Measurements from ENCODE around the gene NUMB. TPM values are rescaled to one million over a fixed set of nuclear protein-coding genes. Genes with fewer than 3 reads are reported as not detected.

The NUMB gene
- total and polyA plus RNA-seq, 2 experiments from 2014 or later: 64.8 to 142 TPM

GRCh38 chr14:73474952-73475351 is 16.6 kb upstream of the NUMB start:
- peaks cover 12% of the 10 kb centered on the region for H3K4me1 ChIP-seq (ENCODE audit: insufficient read depth)
- no peaks in the 10 kb centered on the region for H3K36me3 ChIP-seq (ENCODE audit: low read depth)
- H3K79me2 ChIP-seq (ENCODE audit: insufficient read depth): peaks cover 11% of the 10 kb centered on the region
- TF ChIP-seq EZH2 (IDR thresholded peaks at IDR 0.05; ENCODE audit: insufficient read depth, poor library complexity, severe bottlenecking): no peak
- TF ChIP-seq EZH2phosphoT487 (IDR thresholded peaks at IDR 0.05; ENCODE audit: insufficient read depth, low read depth): no peak
- H4K20me1 ChIP-seq (ENCODE audit: insufficient read depth): no peaks in the 10 kb centered on the region
- H2AFZ ChIP-seq: no peak overlapping the region
- no peak overlapping the region for H3K27ac ChIP-seq
- 61 to 74% methylated on average over 4 of the region's 4 CpGs for WGBS, 2 experiments (ENCODE audit: low coverage in 1 of 2, low lambda C conversion rate in 2 of 2, missing lambda C conversion rate in 2 of 2)
- no peaks in the 10 kb centered on the region for H3F3A ChIP-seq (ENCODE audit: insufficient read depth)
- H3K4me2 ChIP-seq (ENCODE audit: unreplicated experiment): no peak overlapping the region
- H3K9ac ChIP-seq: no peak overlapping the region
- H3K27me3 ChIP-seq (replicated peaks; ENCODE audit: insufficient read depth): no peaks in the 10 kb centered on the region
- H3K9me3 ChIP-seq (ENCODE audit: low read depth): no peaks in the 10 kb centered on the region
- H3K4me3 ChIP-seq: no peak overlapping the region
- in situ Hi-C loops (cut with MboI): loop anchor here (5.0 kb wide), 1 partner anchor 178 kb away; no protein-coding TSS in a partner anchor
- no peak for DNase-seq
- H3K9me2 ChIP-seq (ENCODE audit: insufficient read depth): no peaks in the 10 kb centered on the region

DNA sequence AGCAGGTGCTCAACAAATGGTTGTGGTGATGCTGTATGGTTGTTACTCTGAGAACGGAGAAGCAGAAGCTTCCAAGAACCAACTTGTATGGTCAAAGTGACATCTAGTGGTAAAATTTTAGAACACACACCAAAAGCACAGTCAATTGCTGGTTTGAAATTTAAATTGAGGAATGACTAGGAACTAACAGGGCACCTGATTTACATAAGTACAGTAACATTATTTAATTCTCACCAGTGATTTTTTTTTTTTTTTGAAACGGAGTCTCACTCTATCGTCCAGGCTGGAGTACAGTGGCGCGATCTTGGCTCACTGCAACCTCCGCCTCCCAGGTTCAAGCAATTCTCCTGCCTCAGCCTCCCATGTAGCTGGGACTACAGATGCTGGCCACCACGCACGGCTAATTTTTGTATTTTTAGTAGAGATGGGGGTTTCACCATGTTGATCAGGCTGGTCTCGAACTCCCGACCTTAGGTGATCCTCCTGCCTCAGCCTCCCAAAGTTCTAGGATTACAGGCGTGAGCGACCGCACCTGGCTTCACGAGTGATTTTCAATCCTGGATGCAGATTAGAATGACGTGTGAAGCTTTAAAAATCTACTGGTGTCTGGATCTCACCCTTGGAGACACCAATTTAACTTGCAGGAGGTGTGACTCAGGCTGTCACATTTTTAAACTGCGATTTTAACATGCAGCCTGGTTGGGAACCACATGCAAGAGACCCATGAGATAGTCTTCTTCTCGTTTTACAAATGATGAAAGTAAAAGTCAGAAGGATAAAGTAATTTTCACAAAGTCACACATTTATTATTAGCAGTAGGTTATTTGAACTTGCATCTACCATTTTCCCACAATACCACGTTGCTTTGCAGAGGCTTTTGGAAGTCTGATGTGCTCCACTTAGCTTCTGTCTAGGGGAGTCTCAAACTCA is 14.1 kb upstream of the NUMB start:
- no peaks in the 10 kb centered on the region for H3K9me2 ChIP-seq (ENCODE audit: insufficient read depth)
- in situ Hi-C loops (cut with MboI): loop anchor here (5.0 kb wide), 1 partner anchor 175 kb away; no protein-coding TSS in a partner anchor
- peaks cover 11% of the 10 kb centered on the region for H3K79me2 ChIP-seq (ENCODE audit: insufficient read depth)
- H3K36me3 ChIP-seq (ENCODE audit: low read depth): no peaks in the 10 kb centered on the region
- no peak for TF ChIP-seq EZH2 (IDR thresholded peaks at IDR 0.05; ENCODE audit: insufficient read depth, poor library complexity, severe bottlenecking)
- TF ChIP-seq EZH2phosphoT487 (IDR thresholded peaks at IDR 0.05; ENCODE audit: insufficient read depth, low read depth): no peak
- WGBS, 2 experiments (ENCODE audit: low coverage in 1 of 2, low lambda C conversion rate in 2 of 2, missing lambda C conversion rate in 2 of 2): 47 to 49% methylated on average over 18 of the region's 18 CpGs
- H3K9ac ChIP-seq: no peak overlapping the region
- no peaks in the 10 kb centered on the region for H4K20me1 ChIP-seq (ENCODE audit: insufficient read depth)
- H3K4me3 ChIP-seq: no peak overlapping the region
- peaks cover 18% of the 10 kb centered on the region for H3F3A ChIP-seq (ENCODE audit: insufficient read depth)
- H3K9me3 ChIP-seq (ENCODE audit: low read depth): no peaks in the 10 kb centered on the region
- no peak overlapping the region for H3K27ac ChIP-seq
- H3K27me3 ChIP-seq (replicated peaks; ENCODE audit: insufficient read depth): no peaks in the 10 kb centered on the region
- peaks cover 24% of the 10 kb centered on the region for H3K4me1 ChIP-seq (ENCODE audit: insufficient read depth)
- no peak overlapping the region for H3K4me2 ChIP-seq (ENCODE audit: unreplicated experiment)
- no peak overlapping the region for H2AFZ ChIP-seq
- DNase-seq: peak; percentile 83

- no peak for TF ChIP-seq EZH2phosphoT487 (IDR thresholded peaks at IDR 0.05; ENCODE audit: insufficient read depth, low read depth)
- no peak for TF ChIP-seq EZH2 (IDR thresholded peaks at IDR 0.05; ENCODE audit: insufficient read depth, poor library complexity, severe bottlenecking)
- Histone ChIP-seq H3K4me1 (ENCODE audit: insufficient read depth) (peaks cover 28% of the 10 kb centered on the region), H2AFZ (no peak overlapping the region), H3K9me3 (ENCODE audit: low read depth) (no peaks in the 10 kb centered on the region), H3K9me2 (ENCODE audit: insufficient read depth) (no peaks in the 10 kb centered on the region), H3K79me2 (ENCODE audit: insufficient read depth) (peaks cover 11% of the 10 kb centered on the region), H3K4me2 (ENCODE audit: unreplicated experiment) (no peak overlapping the region), H3K27ac (no peak overlapping the region), H3K27me3 (replicated peaks; ENCODE audit: insufficient read depth) (no peaks in the 10 kb centered on the region), H3K36me3 (ENCODE audit: low read depth) (no peaks in the 10 kb centered on the region), H4K20me1 (ENCODE audit: insufficient read depth) (no peaks in the 10 kb centered on the region), H3F3A (ENCODE audit: insufficient read depth) (peaks cover 25% of the 10 kb centered on the region), H3K4me3 (no peak overlapping the region), H3K9ac (no peak overlapping the region)
- WGBS, 2 experiments (ENCODE audit: low coverage in 1 of 2, low lambda C conversion rate in 2 of 2, missing lambda C conversion rate in 2 of 2): 69% methylated on average over 6 of the region's 6 CpGs
- DNase-seq: no peak
- in situ Hi-C loops (cut with MboI): loop anchor here (5.0 kb wide), 1 partner anchor 174 kb away; no protein-coding TSS in a partner anchor
Measured at GRCh38 chr14:73471582-73472184, 13.3 kb upstream of the NUMB start.

DNA sequence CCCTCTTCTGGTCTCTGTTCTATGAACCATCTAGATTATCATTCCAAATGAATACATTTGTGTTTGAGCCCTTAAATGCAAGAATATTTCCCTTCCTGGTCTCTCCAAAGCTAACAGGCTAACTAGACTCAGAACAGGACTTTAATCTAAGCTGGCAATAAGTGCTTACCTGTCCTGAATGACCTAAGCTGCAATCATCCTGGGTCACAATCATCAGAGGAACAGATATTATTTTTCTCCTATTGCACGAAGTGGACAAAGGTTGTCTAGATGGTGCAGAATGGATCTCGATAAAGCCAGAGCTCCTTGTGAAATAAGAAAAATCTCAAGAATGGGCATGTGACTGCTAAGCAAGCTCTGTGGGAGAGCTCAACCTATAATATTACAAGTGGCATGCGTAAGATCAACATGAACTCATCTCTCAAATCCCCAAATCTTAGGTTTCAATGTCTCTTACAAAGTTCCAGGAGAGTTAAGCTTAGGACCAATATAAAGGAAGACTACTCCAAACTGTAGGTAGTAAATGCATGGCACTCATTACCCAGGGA is 10.6 kb upstream of the NUMB start:
- H3K36me3 ChIP-seq (ENCODE audit: low read depth): no peaks in the 10 kb centered on the region
- H3K9me3 ChIP-seq (ENCODE audit: low read depth): no peaks in the 10 kb centered on the region
- peaks cover 11% of the 10 kb centered on the region for H3K79me2 ChIP-seq (ENCODE audit: insufficient read depth)
- 96 to 98% methylated on average over 3 of the region's 3 CpGs for WGBS, 2 experiments (ENCODE audit: low coverage in 1 of 2, low lambda C conversion rate in 2 of 2, missing lambda C conversion rate in 2 of 2)
- H3F3A ChIP-seq (ENCODE audit: insufficient read depth): peaks cover 52% of the 10 kb centered on the region
- no peak for DNase-seq
- H3K9ac ChIP-seq: 0 out of 2 replicates have a peak overlapping the region, but pooled peaks have one; percentile 70
- no peak overlapping the region for H2AFZ ChIP-seq
- TF ChIP-seq EZH2phosphoT487 (IDR thresholded peaks at IDR 0.05; ENCODE audit: insufficient read depth, low read depth) (no peak), EZH2 (IDR thresholded peaks at IDR 0.05; ENCODE audit: insufficient read depth, poor library complexity, severe bottlenecking) (no peak)
- H3K4me2 ChIP-seq (ENCODE audit: unreplicated experiment): peak overlapping the region; percentile 28
- H4K20me1 ChIP-seq (ENCODE audit: insufficient read depth): no peaks in the 10 kb centered on the region
- H3K9me2 ChIP-seq (ENCODE audit: insufficient read depth): no peaks in the 10 kb centered on the region
- no peak overlapping the region for H3K4me3 ChIP-seq
- peaks cover 55% of the 10 kb centered on the region for H3K4me1 ChIP-seq (ENCODE audit: insufficient read depth)
- in situ Hi-C loops (cut with MboI): no loop called here
- H3K27ac ChIP-seq: peak overlapping the region; percentile 99
- H3K27me3 ChIP-seq (replicated peaks; ENCODE audit: insufficient read depth): no peaks in the 10 kb centered on the region

Measured in GM23248 (cell line).